HG02623 (cell line): ENCODE data around the gene SERPINE2.

Experiments
- ATAC-seq: cut with Tn5 transposase; IDR thresholded peaks from one replicate; pipeline ENCODE4 v1.9.1; 2021; ENCODE audit warnings: moderate library complexity; ENCODE audit not compliant: unreplicated experiment

SERPINE2 gene

DNA sequence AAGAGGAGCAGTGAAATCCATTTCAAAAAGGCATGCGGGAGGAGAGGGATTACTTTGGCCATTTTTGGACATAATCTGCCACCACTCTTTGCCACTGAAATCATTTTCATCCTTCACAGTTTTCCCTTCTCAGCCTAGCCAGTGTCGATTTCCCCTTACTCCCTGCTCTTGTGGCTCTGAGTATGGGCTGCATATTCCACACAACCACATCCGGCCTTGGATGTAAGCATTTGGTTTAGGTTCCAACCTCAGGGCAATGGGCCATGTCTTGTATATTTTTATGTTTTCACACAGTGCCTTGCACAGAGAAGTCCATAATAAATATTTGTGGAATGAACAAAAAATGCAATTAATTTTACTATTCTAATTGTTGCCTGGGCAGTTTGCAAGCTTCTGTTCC, 7.7 kb upstream of the SERPINE2 start:
- ATAC-seq = no peak

DNA sequence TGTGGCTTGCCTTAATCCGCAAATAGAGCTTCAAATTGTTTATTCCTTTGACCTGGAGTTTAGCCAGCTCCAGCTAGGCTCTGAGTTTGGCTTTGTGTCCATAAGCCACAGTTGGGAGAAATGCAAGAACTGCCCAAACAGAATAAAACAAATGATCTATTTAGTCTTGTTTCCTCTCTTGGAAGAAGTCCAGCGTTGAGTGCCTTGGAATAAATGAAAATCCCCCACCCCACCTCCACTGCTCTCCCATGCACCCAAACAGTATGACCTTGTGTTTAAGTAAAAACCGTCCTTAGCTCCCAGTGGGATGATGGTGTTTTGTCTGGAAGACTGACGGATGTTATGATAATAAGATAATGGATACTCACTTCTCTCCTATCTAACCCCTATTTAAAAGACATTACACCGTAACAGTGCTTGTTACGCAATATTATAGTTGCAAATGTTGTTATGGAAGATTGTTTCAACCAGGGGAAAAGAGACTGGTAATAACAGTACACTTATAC, 3.2 kb upstream of the SERPINE2 start:
- ATAC-seq = no peak

DNA sequence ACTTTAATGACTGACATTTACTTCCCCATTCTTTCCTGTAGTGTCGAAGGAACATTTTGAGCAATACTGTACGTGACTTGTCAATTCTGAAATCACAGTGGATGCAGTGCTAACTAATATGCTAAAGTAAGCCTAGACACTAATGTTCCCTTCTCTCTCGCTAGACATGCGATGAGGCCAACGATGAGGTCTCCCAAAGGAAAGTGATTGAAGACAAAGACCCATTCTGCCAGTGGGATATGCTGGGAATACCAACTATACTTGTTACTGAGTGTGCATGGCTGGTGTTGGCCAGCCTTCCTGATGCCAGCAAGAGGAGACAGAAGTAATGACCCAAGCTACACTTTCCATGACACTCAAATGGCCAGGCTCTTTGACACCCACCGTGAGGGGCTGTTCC, 2.5 kb upstream of the SERPINE2 start:
- no peak for ATAC-seq

- no peak for ATAC-seq
Observed at GRCh38 chr2:224040753-224041152, 1.7 kb upstream of the SERPINE2 start.

- ATAC-seq = no peak
Observed at GRCh38 chr2:224039770-224040440, 819 bp upstream of the SERPINE2 start.

DNA sequence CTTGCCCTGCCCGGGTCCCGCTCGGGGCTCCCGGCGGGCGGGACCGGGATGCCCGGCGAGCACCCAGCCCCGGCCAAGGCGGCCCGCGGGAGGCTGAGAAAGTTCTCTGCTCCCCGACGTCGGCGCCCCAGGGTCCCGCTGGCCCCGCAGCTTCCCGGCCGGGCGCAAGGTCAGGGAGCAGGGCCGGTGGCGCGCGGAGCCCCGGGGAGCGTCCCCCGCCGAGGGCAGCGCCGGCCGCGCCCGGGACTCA, 331 bp downstream of the SERPINE2 start:
- peak; percentile 31 for ATAC-seq

GRCh38 chr2:224038049-224038829, 847 bp downstream of the SERPINE2 start:
- ATAC-seq = peak; percentile 40

DNA sequence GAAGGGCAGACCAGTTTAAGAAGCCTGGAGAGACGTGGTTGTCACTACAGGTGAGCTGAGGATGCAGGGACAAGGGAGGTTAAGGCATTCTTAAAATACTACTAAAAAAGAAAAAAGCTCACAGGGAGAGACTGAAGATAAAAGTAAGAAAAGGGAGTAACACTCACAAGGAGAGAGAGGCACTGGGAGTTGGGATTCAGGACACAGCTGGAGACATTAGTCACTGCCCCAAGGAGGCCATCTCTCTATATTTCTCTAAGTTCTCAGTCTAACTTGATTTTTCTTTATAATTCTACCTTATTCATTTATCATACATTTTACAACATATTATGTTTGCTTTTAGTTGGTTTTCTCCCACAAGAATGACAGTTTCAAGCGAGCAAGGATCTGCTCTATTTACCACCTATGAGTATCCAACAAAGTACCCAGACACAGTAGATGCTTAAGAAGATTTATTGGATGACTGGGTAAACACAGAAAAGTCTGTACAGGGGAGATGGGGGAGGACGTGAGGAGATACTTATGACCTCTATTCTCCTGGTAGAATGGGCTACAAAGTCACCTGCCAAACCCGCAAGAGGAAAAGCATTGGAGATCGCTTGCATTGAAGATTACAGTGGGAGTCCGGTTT, 2.2 kb downstream of the SERPINE2 start:
- ATAC-seq = no peak

- no peak for ATAC-seq
Observed at GRCh38 chr2:224034017-224034416, 5.1 kb downstream of the SERPINE2 start.

- no peak for ATAC-seq
Observed at GRCh38 chr2:224033601-224034000, 5.5 kb downstream of the SERPINE2 start.

- ATAC-seq = no peak
Observed at GRCh38 chr2:224032283-224032682, 6.8 kb downstream of the SERPINE2 start.

DNA sequence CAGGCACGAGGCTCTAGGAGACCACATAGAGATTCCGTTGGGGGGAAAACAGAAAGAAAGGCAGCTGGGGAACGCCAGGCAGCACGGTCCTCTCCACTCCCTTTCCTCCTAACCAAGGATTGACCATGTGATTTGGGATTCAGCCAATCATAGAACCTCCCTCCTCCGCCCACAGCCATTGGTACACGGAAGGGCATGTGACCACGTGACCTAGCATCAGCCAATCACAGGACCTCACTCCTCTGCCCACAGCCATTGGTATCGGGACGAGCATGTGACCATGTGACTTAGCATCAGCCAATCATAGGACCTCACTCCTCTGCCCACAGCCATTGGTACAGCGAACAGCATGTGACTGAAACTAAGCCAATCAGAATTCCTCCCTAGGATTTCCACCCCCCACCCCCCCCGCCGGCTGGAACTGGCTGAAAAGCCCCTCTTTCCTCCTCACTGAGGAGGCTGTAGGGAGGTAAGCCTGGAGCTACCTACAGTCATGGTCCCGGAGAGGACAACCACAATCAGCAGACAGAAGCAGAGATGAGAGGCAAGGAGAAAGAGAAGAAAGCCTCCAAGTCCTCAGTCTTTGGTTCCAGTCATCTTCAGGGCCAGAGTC, 7.6 kb downstream of the SERPINE2 start:
- ATAC-seq = no peak

DNA sequence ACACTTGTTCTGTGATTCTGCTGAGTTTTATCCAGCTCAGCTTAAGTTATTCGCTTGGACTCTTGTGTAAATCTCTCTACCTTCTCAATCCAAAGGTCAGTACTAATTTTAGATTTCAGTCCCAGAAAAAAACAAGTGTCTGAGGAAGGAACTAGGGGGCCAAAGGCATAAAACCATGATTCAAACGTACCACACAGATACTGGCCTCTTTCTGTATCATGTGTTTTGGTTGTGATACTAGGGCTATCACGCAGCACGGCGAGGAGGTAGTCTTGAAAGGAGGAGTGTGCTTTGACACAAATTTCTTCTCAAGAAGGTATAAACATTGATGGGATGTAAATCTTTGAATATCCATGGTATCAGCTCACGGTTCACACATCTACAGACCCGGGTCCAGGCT, 8.3 kb downstream of the SERPINE2 start:
- ATAC-seq = no peak

- ATAC-seq = no peak
Observed at GRCh38 chr2:224029876-224030275, 9.2 kb downstream of the SERPINE2 start.

DNA sequence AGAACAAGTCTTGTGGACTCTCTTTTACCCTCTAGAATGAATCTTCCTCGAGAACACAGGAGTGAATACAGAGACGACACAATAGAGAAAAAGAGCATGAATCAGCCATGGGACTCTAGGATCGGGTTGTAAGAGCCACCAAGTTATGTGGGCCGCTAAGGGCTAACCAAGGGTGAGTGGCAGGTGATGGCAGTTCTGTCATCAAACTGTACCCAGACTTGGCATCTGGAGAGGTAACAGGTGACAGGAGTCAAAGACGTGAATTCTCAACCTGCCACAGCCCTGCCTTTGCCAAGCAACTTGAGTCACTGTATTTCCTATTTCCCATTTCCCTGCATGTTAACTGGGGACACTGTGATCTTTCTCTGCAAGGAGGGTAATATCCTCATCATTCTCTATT, 11.2 kb downstream of the SERPINE2 start:
- no peak for ATAC-seq

- ATAC-seq = no peak
Observed at GRCh38 chr2:224027070-224027469, 12.0 kb downstream of the SERPINE2 start.

GRCh38 chr2:224025874-224026273, 13.2 kb downstream of the SERPINE2 start:
- peak; percentile 84 for ATAC-seq

GRCh38 chr2:224024270-224024669, 14.8 kb downstream of the SERPINE2 start:
- ATAC-seq = no peak

DNA sequence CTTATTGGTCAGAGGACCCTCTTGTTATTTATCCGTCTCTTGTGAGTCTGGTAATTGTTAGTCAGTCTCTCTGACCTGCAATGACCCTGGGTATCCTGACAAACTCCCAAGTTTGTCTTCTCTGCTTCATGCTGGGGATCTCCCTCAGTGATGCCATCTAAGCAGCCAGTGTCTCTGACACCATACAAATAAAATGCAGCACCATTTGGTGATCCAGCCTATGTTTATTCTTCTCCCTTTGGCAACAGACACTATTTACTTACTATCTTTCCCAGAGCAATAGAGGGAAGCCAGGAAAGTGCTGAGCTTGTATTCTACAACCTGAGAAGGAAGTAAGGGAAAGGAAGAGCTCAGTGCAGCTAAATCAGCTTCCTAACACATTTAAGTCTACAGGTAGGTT, 15.9 kb downstream of the SERPINE2 start:
- no peak for ATAC-seq

GRCh38 chr2:224022486-224022885, 16.6 kb downstream of the SERPINE2 start:
- ATAC-seq = no peak

DNA sequence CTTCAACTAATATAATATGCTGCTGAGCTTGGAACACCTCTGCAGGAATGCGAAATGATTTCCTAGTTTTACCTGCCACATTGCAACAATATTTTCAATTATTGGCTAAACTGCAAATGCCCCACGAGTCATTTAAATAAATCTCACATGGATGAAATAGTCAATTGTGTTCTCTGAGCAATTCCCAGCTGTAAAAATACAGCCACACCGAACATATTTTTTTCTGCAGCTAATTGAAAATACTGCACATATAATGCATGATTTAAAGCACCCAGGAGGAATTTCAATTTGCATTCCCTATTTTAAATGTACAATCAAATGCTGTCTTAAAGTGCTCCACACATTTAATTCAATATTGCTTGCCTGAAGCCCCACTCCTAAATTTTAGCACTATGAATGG, 18.6 kb downstream of the SERPINE2 start:
- no peak for ATAC-seq

DNA sequence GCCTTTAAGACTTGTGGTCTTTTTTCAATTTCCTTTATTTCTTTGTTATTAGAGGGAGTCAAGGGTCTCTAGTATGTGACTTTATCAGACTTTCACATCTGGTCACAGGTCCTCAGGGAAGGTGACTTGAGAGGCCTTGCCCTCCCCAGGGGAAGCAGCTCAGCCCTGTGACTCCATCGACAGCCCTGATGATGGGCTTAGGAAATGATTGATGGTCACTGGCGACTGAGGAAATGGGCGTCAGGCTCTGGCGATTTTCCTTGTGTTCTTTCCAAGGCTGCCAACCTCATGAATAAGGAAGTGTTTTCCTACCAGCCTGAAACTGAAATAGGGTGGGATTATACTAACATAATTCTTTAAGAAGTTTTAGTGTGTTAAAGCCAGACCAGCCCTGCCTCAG, 21.1 kb downstream of the SERPINE2 start:
- ATAC-seq = no peak
